A673 (cell line): ENCODE measurements around the gene ZNF444.

ENCODE experiments used
- EZH2 ChIP-seq: fragments of 200-600 bp; sonication (generic); IDR thresholded peaks from 2 replicates; pipeline ENCODE4 v1.6.1; 2017; ENCODE audit warnings: borderline replicate concordance, low read depth, mild to moderate bottlenecking, mixed read lengths, antibody characterized with exemption, low read length; ENCODE audit not compliant: poor library complexity, severe bottlenecking
- TF ChIP-seq, protein P1 (sequence below): fragments of 300-800, 200-600 bp; sonication (generic); conservative IDR thresholded peaks from 2 replicates; pipeline ENCODE4 v1.5.1; 2017; ENCODE audit warnings: low read depth, mild to moderate bottlenecking, antibody characterized with exemption, low read length, moderate library complexity, mixed read lengths

DNA sequence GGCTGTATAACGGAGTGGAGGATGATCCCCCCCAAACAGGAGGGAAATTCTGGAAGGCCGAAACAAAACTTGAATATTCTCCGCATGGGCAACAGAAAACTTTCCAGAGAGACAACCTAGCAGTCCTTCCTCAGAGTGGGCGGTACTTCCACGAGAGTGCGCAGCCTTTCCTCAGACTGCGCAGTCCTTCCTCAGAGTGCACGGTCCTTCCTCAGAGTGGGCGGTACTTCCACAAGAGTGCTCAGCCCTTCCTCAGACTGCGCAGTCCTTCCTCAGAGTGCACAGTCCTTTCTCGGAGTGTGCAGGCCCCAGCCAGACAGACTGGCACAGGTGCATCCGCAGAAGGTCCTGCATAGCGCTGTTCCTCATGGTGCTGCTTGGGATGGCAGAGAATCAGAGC is 22.0 kb downstream of the ZNF444 start:
- TF ChIP-seq, protein P1, sequence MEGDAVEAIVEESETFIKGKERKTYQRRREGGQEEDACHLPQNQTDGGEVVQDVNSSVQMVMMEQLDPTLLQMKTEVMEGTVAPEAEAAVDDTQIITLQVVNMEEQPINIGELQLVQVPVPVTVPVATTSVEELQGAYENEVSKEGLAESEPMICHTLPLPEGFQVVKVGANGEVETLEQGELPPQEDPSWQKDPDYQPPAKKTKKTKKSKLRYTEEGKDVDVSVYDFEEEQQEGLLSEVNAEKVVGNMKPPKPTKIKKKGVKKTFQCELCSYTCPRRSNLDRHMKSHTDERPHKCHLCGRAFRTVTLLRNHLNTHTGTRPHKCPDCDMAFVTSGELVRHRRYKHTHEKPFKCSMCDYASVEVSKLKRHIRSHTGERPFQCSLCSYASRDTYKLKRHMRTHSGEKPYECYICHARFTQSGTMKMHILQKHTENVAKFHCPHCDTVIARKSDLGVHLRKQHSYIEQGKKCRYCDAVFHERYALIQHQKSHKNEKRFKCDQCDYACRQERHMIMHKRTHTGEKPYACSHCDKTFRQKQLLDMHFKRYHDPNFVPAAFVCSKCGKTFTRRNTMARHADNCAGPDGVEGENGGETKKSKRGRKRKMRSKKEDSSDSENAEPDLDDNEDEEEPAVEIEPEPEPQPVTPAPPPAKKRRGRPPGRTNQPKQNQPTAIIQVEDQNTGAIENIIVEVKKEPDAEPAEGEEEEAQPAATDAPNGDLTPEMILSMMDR = no peak
- TF ChIP-seq EZH2 = no peak
